A204.1 (cell line): ENCODE measurements around the gene RBM8A.
A peak's percentile ranks its signal among the peaks of the same experiment; 100 is the strongest.
"Not testable (repeated sequence)": the region's sequence is repeated elsewhere in the genome, so short reads cannot be mapped to it uniquely, and the experiment has no call there.

Experiments used
- FAIRE-seq: peaks from 2 replicates; lab custom pipeline; 2012; peaks lifted over from hg19 to GRCh38; lab: Jason Lieb, UNC

Gene RBM8A

DNA sequence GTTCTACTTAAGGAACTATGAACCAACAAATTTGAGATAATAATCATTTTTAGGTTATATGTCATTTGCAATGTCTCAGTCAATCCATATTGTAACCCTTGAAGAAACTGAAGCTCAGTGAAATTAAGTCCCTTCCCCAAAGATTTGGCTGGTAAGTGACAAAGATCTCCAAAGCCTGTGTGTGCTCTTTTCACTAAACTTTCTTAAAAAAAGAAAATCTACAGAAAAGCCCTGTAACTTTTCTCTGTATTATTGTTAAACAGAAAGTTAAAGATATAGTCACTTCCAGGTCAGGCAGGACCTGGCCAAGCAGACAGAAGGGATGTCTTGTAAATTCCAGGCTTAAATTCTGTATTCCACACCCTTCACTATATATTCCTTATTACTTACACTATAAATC lies 29.1 kb upstream of the RBM8A start:
- no peak for FAIRE-seq

DNA sequence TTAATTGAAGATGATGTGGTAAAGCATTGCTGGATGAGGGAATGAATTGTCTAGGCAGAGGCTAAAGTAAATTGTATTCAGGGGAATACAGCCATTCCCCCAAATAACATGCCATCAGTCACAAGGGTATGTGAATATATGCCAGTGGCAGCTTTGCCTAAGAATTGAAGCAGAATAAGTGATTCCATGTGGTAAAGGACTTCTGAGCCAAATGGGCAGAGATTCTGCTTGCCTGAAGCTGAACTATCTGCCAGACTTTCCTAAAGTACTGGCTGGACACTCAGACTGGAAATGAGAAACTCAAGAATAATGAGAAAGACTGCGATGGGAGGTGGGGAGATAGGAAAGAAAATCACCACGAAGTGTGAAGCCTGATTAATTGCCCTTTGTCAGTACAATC lies 28.2 kb upstream of the RBM8A start:
- no peak for FAIRE-seq

- FAIRE-seq: no peak
Observed at GRCh38 chr1:145953861-145954260, 26.6 kb upstream of the RBM8A start.

- no peak for FAIRE-seq
Observed at GRCh38 chr1:145952903-145953302, 25.6 kb upstream of the RBM8A start.

GRCh38 chr1:145951526-145951925 lies 24.2 kb upstream of the RBM8A start:
- no peak for FAIRE-seq

DNA sequence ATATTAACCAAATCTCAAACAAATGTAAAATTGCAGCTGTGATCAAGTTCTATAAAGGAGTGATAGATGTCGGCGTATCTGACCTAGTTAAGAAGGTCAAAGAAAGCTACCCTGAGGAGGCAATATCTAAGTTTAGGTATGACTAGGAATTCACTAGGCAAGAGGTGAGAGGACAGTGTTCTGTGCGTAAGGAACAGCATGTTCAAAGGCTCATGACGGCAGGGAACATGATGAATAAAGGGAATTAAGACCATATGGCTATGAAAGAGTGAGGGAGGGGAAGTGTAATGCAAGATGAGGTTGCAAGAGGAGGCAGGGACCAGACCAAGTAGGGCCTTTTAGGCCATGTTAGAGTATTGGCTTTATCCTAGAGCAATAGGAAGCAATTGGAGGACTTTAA lies 21.9 kb upstream of the RBM8A start:
- FAIRE-seq: no peak

DNA sequence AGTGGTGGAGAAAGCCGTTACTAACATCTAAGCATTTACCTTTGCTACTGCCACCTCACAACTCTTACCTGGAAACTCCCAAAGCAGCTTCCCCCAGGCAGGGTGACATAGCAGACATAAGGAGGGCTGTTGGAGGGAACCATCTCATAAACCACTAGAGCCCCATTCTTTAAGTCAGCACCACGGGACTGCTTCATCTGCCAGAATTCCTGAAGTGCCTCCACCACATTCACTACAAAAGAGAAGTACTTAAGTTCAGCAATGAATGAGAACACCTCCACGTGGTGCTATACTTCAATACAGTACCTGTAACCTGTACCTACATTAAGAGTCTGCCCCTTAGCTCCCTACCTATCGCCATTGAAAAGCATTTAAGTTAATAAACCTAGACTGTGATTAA lies 20.3 kb upstream of the RBM8A start:
- no peak for FAIRE-seq

DNA sequence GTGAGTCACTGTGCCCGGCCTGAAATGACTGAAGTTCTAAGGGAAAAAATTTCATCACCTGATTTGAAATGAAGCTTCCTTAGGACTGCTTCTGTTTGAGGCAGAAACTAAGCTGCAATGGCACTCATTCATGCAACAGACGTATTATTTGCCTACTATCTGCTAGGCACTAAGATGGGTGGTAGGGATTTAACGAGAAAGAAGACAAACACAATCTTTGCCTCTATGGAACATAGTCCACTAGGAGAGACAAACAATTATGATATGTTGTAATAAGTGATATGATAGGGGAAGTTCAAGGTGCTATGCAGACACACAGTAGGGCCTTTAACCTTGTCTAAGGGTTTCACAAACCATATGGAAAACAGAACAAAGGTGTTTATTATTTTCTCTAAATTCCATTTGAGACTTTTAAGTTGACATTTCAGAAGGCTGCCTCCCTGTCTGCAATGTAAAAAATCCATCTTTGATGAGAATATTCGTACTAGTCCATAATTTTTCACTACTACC lies 19.2 kb upstream of the RBM8A start:
- no peak for FAIRE-seq

DNA sequence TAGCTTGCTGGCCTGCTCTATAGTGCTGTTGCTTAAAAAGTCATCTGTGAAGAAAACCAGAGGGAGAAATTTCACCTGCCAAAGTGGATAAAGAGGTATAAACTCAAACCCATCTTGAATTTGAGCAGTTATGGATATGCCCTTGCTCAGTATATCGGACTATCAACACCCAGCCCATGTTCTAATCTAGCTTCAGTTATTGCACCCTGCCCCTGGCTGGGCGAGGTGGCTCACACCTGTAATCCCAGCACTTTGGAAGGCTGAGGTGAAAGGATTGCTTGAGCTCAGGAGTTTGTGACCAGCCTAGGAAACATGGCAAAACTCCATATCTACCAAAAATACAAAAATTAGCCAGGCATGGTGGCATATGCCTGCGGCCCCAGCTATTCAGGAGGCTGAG lies 17.2 kb upstream of the RBM8A start:
- no peak for FAIRE-seq

DNA sequence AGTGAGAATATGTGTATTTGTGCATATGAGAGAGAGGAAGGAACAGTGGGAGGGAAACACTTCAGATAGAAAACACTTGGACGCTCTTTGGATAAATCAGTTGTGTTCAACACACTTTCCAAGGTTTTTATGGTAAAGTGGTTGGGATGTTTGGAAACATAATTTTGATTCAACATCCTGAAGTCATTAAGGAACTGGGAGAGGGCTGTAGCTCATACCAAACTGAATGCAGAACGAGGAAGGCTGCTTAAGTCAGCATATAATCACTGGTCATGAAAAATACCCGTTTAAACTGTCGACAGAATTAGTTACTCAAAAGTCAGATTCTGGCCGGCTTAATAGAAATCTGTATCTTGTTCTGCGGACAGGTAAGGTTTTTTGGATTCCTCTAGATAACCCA lies 15.6 kb upstream of the RBM8A start:
- FAIRE-seq: no peak

DNA sequence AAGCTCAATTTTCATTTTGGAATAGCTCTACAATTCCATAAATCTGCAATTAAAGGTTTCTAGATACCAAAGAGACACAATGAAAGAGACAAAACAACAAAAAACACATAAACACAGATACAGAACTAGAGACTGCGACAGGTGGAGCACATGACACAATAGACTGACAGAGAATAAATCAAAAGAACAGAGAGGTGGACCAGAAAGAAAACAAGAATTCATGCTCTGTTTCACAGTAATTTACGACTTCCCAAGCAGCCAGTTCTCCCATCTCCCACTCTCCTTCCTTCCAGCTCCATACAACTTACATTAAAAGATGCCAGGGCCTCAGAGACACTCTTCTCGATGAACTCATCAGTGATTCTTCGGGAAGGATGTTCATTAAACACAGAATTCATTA lies 15.1 kb upstream of the RBM8A start:
- no peak for FAIRE-seq

DNA sequence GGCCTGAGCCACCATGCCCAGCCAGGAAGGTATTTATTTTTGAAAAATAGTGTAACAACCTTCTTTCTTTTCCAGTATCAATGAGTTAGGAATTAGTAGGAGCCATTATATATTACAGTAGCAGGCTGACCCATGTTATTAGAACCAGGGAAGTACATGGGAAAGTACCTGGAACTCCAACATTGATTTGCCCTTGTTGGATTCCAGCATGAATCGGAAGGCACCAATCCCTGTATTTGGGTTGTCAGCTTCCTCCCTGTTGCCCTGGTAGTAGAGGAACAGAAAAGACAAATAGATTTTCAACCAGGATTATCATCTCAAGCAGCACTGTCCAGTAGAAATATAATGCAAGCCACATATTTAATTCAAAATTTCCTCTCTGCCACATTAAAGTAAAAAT lies 10.2 kb upstream of the RBM8A start:
- FAIRE-seq: no peak

GRCh38 chr1:145936247-145936646 lies 9.0 kb upstream of the RBM8A start:
- no peak for FAIRE-seq

DNA sequence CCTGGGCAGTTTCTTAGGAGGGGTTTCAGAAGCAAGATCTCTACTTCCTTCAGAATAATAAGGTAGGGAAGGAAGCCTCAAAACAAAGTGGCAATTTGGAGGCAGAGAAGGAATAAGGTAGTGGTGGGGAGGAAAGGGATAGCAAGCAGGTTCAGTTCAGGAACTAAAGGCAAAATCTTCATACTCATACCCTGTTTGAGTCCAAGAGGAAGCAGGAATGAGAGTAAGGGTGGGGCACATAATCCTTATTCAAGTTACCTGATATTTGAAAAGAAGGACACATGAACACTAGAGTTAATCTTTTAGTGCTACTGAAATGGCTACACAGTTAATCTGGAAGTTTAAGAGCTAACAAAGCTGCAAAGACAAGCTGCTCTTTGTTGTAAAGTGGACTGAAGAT lies 8.4 kb upstream of the RBM8A start:
- no peak for FAIRE-seq

DNA sequence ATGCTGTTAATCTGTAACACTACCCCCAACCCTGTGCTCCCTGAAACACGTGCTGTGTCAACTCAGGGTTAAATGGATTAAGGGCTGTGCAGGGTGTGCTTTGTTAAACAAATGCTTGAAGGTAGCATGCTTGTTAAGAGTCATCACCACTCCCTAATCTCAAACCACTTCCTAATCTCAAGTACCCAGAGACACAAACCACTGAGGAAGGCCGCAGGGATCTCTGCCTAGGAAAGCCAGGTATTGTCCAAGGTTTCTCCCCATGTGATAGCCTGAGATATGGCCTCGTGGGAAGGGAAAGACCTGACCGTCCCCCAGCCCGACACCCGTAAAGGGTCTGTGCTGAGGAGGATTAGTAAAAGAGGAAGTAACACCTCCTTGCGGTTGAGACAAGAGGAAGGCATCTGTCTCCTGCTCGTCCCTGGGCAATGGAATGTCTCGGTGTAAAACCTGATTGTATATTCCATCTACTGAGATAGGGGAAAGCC lies 5.3 kb upstream of the RBM8A start:
- not testable (repeated sequence) for FAIRE-seq

DNA sequence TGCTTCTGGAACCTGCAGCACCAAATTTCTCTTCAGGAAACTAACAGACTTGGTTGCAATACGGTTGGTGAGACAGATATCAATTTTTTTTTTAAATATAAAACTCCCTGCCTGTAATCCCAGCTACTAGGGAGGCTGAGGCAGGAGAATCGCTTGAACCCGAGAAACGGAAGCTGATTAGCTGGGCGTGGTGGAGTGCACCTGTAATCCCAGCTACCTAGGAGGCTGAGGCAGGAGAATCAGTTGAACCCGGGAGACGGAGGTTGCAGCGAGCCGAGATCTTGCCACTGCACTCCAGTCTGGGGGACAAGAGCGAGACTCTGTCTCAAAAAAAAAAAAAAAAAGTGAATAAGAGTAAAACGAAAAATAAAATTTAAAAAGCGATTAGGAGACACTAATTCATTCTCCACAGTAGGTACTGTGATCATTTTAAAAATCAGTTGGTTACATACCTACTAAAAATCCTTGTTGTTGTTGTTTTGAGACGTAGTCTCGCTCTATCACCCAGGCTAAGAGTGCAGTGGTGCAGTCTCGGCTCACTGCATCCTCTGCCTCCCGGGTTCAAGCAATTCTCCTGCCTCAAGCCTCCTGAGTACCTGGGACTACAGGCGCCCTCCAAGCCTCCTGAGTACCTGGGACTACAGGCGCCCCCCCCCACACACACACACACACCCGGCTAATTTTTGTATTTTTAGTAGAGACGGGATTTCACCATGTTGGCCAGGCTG lies 796 bp upstream of the RBM8A start:
- FAIRE-seq: no peak

- FAIRE-seq: no peak
Observed at GRCh38 chr1:145926686-145927062, 610 bp downstream of the RBM8A start.

GRCh38 chr1:145922266-145922665 lies 5.0 kb downstream of the RBM8A start:
- FAIRE-seq: no peak

- FAIRE-seq: not testable (repeated sequence)
Observed at GRCh38 chr1:145920297-145920696, 7.0 kb downstream of the RBM8A start.

DNA sequence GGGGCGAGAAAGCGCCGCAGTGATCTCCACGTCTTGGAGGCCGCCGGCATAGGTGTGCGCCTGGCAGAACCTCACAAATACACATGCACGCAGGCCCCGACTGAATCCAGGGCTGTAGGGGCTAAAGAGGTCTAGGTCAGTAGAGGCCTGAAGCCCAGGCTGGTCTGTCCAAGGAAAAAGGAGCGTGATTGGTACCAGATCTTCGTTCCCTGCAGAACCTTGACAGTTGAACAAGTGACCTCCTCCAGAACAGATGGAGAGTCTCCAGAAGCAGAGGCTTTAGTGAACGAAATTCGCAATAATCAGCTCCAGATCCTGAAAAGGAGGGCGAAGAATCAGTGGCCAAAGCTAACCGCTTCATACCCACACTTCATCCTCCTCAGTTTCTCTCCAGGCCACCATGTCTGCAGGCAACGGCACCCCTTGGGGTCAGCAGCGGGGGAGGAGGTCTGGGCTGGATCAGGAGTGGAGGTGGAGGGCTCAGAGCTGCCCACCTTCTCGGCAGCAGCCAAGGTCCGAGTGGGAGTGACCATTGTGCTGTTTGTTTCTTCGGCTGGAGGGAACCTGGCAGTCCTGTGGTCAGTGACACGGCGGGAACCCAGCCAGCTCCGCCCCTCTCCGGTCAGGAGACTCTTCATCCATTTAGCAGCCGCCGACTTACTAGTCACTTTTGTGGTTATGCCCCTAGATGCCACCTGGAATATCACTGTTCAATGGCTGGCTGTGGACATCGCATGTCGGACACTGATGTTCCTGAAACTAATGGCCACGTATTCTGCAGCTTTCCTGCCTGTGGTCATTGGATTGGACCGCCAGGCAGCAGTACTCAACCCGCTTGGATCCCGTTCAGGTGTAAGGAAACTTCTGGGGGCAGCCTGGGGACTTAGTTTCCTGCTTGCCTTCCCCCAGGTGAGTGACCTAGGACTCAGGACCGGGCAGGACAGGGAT lies 8.0 kb downstream of the RBM8A start:
- FAIRE-seq: no peak

DNA sequence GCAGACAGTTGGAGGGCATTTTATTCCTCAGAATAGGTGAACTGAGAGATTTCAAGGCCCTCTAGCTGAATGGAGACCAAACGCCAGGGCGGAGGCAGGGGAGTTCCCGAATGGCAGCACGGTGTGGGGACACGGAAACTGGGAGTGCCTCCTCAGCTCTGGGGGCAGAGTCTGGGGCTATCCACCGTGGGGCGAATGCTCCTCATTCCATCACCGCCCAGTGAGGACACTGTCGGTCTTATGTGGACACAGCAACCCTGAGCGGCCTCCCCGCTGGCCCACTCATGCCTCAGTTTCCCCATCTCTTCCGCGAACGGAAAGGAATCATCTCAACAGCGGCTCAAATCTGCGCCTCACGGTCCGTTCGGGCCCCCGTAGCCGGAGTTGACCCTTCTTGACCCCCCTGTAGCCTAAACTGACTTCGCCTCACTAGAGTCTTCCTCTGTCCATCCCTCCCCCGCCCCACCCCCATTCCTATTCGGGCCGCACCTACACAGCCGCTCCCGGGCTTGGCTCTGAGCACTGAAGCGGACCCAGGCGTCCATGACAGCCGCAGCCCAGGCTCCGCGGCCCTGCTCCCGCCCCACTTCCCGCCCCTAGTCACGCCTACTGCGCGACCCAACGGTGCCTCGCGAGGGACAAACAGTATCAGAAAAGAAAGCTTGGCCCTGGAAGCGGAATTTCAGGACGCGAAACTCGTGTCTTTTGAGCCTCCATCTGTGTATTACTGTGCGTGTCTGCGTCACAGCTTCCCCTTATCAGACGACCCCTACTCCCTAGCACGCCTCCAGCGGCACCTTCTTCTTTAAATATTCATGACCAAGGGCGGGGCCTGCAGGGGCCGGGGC lies 8.9 kb downstream of the RBM8A start, which contains the start of gene PEX11B:
Gene PEX11B, minus strand, starts transcription at position 574 of the 848 bp plus-strand sequence. Its CDS starts 29 bp downstream, at position 545.
- peak; percentile 39 for FAIRE-seq

GRCh38 chr1:145917595-145917994 lies 9.7 kb downstream of the RBM8A start:
- no peak for FAIRE-seq
